GM21529 (cell line): ENCODE results near the gene LRCOL1.
"Not testable (repeated sequence)": the region's sequence is repeated elsewhere in the genome, so short reads cannot be mapped to it uniquely, and the experiment has no call there.

Experiments used
- ATAC-seq: cut with Tn5 transposase; IDR thresholded peaks from one replicate; pipeline ENCODE4 v1.9.1; 2021; ENCODE audit not compliant: unreplicated experiment

LRCOL1 gene

DNA sequence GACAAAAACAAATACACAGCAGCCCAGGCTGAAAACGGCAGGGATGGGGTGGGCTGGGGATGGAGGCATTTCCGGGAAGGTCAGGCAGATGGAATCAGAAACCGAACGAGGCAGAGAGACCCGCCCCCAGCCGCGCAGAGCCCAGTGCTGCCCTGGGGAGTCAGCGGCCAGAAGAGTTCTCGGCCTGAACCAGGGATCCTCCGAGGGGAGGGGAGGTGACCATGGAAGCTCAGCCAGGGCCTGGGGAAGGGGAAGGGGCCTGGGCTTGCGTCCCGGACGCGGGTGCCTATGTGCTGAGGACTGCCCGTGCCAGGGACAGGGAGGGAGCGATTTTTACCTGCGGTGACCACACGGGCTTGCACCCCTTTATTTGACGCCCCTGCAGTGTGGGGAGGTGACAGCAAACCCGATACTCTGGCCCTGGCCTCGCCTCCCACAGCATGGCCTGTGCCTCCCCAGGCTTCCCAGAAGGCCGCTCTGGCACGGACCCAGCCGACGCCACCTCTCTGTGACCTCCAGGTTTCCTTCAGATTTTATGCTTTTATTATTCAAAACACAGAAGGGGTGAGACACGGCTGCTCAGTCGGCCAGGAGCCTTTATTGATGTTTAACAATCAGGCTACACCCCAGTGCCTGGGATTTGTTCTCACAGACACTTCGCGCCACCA lies 7.7 kb downstream of the LRCOL1 start:
- ATAC-seq, result no peak

DNA sequence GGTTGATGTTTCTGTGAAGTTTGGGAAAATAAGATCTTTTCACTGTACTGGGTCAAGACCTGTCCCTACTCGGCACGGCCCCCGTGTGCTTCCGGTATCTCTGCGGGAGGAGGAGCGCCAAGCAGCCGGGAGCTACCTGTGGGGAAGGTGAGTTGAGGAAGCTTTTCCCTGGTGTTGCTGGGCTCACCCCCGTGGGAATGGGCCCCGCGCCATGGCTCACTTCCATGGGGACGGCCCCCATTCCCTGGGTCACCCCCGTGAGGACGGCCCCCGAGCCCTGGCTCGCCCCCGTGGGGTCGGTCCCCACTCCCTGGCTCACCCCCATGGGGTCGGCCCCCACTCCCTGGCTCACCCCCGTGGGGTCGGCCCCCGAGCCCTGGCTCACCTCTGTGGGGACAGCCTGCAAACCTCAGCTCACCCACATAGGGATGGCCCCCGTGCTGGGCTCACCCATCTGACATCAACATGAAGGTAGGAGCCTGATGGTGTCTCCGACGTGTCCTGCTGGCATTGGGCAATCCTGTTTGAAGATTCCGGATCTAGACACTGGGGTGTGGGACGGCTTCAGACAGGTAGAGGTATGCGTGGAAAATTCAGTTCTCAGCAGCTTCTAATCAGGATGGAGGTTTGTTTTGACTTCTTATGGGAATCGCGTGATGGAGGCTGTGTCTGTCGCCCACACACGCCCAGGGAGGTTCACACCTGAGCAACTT lies 9.1 kb downstream of the LRCOL1 start:
- ATAC-seq, result no peak

DNA sequence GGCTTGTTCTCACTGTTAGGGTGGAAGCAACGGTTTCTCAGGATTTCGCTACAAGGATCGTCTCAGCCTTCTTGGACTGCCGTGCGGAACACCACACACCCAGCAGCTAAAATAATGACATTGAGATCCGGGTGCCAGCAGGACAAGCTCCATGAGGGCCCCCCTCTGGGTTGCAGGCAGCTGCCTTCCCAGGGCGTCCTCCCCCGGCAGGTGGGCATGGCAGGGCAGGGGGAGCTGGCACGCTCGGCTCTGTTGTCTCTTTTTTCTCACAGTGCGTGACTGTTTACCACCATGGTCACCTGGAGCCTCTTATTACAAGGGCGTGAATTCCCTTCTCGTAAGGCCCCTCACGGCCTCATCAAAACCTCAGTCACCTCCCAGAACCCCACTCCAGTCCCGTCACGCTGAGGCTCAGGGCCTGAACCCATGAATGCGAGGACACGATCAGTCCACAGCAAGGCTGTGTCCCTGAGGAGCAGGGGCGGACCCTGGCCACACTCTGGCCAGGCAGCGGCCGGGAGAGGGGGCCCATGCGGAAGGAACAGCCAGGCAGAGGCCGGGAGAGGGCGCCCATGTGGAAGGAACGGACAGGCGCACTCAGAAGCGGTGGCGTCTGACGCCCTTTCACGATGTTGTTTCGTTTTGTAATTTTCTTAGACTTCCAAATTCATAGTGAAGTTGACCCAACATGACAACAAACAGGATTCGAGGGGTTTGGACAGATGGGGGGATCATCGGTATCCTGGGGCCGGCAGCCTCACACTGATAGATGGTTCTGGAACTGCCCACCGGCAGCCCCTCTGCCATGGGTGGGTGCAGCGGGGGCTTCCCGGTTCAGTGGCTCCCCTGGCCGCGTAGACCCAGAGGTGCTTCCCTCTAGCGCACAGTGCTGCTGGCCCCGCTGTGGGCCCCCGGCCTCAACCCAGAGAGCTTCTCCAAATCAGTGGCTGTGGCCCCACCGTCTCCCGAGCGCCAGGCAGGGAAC lies 10.0 kb downstream of the LRCOL1 start:
- ATAC-seq, result peak; percentile 64

DNA sequence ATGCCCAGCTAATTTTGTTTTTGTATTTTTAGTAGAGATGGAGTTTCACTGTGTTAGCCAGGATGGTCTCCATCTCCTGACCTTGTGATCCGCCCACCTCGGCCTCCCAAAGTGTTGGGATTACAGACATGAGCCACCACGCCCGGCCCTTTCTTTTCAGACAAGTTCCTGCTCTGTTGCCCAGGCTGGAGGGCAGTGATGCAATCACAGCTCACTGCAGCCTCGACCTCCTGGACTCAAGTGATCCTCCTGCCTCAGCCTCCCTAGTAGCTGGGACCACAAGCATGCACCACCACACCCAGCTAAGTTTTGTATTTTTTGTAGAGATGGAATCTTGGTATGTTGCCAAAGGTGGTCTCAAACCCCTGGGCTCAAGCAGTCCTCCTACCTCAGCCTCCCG lies 10.9 kb downstream of the LRCOL1 start:
- not testable (repeated sequence) for ATAC-seq

DNA sequence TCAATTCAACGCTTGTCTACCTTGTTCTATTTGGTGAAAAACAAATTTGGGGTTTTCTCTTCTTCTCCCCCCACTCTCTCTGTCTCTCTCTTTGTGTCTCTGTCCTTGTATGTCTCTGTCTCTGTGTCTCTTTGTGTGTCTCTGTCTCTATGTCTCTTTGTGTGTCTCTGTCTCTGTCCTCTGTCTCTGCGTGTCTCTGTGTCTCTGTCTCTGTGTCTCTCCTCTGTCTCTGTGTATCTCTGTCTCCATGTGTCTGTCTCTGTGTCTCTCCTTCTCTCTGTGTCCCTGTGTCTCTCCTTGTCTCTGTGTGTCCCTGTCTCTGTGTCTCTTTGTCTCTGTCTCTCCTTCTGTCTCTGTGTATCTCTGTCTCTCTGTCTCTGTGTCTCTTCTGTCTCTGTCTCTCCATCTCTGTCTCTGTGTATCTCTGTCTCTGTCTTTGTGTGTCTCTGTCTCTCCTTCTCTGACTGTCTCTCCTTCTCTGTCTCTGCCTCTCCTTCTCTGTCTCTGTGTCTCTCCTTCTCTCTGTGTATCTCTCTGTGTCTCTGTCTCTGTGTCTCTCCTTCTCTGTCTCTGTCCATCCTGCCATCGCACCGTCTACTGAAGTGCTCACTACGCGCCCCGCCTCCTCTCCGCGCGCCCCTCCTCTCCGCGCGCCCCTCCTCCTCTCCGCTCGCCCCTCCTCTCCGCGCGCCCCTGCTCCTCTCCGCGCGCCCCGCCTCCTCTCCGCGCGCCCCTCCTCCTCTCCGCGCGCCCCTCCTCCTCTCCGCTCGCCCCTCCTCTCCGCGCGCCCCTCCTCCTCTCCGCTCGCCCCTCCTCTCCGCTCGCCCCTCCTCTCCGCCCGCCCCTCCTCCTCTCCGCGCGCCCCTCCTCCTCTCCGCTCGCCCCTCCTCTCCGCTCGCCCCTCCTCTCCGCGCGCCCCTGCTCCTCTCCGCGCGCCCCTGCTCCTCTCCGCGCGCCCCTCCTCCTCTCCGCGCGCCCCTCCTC lies 12.8 kb downstream of the LRCOL1 start:
- no peak for ATAC-seq

DNA sequence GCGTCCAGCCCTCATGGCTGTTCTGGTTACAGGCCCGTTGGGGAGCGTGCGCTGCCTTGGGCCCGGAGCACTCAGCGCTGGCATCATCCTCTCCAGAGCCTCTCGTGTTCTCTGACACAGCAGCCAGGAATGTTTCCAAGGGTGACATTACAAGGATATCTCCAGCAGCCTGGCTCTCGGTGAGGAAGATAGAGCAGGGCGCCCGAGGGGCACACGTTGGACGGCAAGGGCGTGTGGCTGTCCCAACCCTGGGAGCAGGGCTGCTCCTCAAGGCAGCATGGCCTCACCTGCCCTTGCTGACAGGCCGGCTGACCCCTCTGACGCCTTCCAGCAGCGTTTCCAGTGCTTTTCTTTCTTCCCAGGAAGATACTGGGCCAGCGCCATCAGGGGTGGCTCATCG lies 14.4 kb downstream of the LRCOL1 start:
- no peak for ATAC-seq

DNA sequence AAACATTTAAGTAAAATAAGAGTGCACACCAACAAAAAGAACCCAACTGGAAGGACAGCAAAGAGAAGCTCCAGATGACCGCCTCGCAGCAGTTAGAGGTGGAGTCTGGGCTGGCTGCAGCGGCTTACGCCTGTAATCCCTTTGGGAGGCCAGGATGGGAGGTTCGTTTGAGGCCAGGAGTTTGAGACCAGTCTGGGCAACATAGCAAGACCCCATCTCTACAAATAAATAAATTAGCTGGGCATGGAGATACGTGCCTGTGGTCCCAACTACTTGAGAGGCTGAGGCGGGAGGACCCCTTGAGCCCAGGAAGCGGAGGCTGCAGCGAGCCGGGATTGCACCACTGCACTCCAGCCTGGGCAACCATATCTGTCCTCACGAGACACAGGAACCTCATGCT lies 15.2 kb downstream of the LRCOL1 start:
- ATAC-seq, result no peak

DNA sequence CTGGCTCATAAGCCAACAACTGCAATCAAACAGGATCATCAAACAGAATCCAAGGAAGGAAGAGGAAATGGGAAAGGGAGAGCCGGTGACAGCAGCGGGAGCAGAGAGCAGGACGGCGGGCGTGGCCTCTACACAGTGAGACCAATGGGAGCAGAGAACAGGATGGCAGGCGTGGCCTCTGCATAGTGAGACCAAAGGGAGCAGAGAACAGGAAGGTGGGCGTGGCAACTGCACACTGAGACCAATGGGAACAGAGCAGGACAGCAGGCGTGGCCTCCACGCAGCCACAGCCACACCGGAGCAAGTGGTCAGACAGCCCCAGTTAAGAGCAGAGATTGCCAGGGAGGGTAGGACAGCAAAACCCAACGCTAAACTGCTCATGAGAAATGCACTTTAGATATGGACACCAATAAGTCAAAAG lies 16.4 kb downstream of the LRCOL1 start:
- peak; percentile 68 for ATAC-seq

DNA sequence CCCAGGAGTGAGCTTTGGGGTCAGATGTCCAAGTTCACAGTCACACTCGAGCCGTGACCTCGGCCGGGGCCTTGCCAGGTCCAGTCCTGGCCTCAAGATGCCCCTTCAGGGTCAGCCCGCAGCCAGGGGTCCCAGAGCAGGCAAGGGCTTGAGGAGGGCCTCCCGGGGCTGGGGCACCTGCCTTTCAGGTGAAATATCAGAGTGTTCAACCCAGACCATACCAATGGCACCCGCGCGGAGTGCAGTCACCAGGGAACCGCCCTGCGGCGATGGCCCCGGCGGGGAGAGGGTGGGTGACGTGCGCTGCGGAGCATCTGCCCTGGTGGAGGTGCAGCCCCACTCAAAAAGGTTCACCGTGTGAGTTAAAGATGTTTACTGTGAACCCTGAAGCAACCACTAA lies 16.9 kb downstream of the LRCOL1 start:
- ATAC-seq, result no peak

DNA sequence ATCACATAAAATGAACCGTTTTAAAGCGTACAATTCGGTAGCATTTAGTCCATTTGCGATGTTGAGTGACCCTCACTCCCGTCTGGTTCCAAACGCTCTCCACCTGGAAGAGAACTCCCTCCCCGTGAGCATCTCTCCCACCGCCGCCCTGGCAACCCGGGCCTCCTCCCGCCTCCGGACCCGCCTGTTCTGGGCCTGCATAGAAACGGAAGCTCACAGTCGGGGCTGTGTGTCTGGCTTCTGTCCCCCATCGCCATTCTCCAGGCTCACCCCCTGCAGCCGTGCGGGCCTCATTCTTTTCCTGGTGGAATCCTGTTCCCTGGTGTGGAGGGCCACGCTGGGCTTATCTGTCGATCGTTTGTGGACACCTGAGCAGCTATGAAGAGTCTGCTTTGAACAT lies 17.3 kb downstream of the LRCOL1 start:
- ATAC-seq, result no peak

DNA sequence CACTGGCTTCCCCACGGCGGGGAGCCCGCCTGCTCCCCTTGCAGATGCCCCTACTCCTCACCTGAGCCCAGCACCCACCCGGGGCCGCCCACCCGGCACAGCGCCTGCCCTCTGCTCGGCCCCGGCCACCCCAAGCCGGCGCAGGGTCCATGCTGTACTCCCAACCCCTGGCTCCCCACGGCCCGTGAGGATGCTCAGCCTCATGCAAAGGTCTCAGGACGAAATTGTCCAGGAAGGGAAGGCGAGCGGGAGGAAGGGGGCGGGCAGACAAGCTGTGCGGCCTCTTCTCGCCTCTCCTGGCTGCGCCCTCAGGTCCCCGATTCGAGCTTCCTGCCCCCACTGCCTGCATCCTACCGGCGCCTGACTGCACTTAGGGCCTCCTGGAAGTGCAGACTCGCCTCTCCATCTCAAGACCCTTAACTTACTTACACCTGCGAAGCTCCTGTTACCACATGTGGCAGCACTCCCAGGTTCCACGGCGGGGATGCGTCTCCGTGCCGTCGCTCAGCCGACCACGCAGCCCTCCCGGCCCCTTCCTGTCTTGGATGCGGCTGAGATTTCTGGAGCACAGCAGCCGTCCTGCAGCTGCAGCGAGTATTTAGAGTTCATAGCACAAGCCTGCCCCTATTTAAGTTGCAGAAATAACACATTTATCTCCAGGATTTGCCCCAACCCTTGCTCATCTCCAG lies 18.0 kb downstream of the LRCOL1 start:
- no peak for ATAC-seq

DNA sequence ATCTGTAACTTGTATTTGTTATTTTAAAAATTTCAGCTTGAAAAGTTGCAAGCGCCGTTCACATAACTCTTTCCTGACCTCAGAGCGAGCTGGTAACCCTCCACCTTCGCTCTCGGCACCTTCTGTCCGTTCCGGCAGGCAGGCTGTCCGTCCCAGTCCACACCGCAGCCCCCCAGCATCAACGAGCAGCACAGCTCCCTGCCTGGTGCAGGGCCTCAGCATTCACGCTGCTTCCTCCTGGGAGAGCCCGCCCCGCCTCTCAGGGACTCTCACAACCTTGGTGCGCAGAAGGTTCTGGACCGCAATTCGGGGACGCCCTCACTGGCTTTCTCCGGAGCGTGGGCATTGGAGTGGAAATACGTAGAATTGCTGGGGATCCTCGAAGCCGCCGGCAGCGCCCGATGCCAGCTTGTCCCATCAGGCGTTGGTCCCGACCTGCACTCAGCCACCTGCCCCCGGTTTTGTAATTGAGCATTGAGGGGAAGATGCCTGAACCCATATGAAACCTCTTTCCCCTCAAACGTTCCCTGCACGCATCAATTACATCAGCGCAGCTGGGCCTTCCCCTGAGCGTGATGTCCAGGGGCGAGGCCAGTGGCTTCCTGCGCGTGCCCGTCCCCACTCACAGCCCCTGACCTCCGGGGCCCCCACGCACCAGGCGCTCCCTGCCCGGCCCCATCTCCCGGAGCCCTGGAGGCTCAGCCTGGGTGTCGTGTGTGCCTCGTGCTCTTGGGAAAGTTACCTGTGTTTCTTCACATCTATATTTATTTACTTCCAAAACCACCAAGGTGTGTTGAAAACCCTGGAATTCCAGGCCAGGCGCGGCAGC lies 19.1 kb downstream of the LRCOL1 start:
- no peak for ATAC-seq

DNA sequence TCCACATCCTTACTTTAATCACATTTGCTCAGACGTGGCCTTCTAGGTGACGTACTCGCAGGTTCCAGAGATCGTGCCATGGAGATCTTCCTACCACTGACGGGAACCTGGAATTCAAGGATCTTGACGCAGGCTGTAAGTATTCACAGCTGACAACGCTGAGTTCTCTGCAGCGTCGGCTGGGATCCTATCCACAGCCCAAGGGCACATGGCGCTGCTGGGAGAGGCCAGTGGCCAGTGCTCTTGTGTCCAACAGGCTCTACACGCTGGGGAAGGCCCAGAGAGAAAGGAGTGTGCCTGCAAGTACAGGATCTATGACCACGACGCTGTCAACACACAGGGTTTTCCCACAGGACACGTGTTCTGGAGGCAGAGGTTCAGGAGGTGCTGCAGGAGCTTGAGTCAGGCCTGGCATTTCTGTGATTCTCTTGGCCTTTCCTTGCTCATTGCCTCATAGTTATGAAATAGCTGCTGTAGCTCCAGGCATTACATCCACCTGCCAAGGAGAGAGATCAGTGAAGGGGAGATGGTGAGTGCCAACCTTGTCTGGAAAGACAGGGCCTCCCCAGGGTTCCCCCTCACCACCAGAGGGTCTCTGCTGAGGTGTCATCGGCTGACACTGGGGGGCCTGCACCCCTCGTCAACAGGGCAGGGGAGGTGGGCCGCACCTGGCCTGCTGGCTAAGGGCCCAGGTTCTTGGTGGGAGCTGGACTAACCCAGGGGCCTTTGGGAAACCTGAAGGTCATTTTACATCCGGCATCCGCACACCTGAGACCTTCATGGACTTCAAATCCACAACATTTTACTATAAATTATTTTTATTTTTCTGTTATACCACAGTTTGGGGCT lies 21.3 kb downstream of the LRCOL1 start:
- no peak for ATAC-seq

DNA sequence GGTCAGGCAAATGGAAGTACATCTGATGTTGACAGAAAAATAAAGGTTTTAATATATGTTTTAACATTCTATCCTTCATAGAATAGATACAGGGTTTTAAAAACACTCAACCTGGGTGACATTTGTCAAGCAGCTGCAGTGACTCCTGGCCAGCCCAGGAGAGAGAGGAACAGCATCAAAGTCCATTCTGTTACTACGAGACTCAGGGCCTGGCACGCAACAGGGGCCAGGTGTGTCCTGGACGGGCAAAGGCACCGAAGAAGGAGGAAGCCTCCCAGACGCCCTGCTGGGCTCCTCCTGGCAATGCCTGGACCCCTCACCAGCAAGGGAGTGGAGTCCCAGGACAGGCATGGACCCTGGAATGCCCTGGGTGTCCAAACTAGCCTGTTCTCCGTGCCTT lies 22.1 kb downstream of the LRCOL1 start:
- no peak for ATAC-seq

DNA sequence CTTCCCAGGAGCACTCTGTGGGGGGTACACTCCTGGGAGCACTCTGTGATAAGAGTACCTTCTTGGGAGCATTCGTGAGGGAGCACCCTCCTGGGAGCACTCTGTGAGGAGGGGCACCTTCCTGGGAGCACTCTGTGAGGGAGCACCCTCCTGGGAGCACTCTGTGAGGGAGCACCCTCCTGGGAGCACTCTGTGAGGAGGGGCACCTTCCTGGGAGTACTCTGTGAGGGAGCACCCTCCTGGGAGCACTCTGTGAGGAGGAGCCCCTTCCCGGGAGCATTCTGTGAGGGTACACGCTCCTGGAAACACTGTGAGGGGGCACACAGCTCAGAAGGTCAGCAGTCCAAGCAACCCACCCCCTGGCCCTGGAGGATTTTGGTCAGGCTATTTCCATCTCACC lies 22.6 kb downstream of the LRCOL1 start:
- ATAC-seq, result no peak

DNA sequence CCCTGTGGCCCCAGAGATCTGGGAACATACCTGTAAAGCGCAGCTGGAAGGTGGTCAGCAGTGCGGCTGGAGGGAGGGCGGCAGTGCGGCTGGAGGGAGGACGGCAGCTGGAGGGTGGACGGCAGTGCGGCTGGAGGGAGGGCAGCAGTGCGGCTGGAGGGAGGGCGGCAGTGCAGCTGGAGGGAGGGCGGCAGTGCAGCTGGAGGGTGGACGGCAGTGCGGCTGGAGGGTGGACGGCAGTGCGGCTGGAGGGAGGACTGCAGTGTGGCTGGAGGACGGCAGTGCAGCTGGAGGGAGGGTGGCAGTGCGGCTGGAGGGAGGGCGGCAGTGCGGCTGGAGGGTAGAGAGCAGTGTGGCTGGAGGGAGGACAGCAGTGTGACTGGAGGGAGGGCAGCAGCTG lies 23.5 kb downstream of the LRCOL1 start:
- ATAC-seq, result no peak

DNA sequence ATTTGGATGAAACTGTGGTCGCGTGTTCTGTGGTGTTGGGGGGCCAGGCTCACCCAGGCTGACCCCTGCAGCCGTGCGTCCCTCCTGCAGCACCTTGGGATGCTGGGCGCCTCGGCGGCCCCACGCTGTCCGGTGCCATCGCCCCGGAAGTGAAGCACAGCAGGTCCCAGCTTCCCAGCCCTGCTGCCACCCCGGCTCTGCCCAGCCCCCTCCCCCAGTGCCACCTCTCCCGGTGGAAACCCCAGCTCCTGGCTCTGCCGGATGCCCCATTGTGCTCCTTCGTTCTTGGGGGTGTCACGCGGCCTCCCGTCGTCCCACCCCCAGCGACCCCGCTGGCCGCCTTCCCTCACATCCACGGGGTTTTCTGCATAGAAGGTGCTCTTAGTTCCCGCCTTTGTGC lies 25.2 kb downstream of the LRCOL1 start:
- no peak for ATAC-seq

DNA sequence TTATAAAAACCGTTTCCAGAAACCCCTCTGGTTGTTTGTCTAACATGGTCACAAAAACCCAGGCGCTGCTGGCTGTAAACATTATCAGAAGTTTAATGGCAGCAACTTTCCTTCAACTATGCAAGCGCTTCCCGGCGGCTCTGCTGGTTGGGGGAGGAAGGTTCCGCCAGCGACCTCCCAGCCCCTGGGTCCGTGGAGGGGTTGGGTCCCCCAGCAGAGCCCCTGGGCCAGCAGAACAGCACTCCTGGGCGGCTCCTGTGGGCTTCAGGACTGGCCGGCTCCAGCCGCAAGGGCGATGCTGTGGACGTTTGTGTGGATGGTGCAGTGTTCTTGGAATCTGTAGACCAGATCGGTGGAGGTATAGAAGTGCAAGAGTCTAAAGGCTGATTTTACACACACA lies 26.0 kb downstream of the LRCOL1 start:
- no peak for ATAC-seq
